GM18499 (cell line): ENCODE results near the gene IL5RA.

Experiments
- ATAC-seq: cut with Tn5 transposase; IDR thresholded peaks from one replicate; pipeline ENCODE4 v1.9.1; 2021; ENCODE audit warnings: moderate number of reproducible peaks; ENCODE audit not compliant: insufficient read depth, unreplicated experiment

The IL5RA gene

GRCh38 chr3:3109407-3110298 lies 521 bp downstream of the IL5RA start:
- ATAC-seq: peak; percentile 67

DNA sequence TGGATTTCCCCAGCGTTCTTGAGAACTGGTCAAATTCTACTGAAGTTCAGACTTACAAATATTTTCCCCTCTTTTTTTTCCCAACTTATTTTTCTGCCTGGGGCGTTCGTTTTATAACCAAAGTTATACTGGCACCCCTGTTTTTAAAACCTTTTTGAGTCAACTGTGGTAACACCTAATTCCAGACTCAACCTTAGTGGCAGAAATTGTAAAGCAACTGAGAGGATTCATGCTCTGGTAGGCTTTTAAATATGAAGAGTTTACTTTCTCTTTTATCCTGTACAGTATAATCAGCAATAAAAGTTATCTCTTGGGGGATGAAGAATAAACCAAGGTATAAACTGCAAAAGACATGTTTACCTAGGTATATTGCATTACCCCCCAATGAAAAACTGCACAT lies 2.3 kb downstream of the IL5RA start:
- ATAC-seq: no peak

GRCh38 chr3:3107181-3107580 lies 3.0 kb downstream of the IL5RA start:
- ATAC-seq: no peak

GRCh38 chr3:3105815-3106214 lies 4.4 kb downstream of the IL5RA start:
- no peak for ATAC-seq

DNA sequence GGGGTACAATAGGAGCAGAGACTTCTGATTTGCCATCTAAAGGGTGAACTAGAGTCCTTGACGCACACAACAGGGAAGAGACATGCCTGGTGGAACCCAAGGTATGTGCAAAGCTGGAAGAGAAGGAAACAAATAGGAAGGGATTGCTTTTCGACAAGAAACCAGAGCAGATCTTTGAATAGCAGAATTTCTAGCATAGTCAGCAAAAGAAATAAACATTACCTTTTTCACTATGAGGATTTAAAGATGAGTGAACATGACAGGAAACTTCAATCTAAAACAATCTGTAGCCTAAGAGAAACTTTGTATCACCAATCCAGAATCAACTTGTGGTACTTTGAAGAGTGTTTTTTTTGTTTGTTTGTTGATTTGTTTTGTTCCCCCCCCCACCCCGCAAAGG lies 4.9 kb downstream of the IL5RA start:
- no peak for ATAC-seq

DNA sequence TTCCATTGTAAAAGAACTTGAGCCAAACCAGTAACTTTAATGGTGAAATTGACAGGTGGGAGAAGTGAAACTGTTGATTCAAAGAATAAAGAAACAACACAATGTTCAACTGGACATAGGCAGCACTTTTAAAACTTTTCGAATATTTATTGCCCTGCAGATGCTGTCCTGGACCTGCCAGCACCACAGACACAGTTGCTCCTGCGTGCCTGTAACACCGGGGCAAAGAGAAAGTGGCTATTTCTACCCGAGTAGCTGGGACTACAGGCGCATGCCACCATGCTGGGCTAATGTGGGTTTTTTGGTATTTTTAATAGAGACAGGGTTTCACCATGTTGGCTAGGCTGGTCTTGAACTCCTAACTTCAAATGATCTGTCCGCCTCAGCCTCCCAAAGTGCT lies 7.4 kb downstream of the IL5RA start:
- no peak for ATAC-seq

GRCh38 chr3:3101660-3102458 lies 8.3 kb downstream of the IL5RA start:
- ATAC-seq: peak; percentile 50

GRCh38 chr3:3097958-3098357 lies 12.2 kb downstream of the IL5RA start:
- no peak for ATAC-seq

DNA sequence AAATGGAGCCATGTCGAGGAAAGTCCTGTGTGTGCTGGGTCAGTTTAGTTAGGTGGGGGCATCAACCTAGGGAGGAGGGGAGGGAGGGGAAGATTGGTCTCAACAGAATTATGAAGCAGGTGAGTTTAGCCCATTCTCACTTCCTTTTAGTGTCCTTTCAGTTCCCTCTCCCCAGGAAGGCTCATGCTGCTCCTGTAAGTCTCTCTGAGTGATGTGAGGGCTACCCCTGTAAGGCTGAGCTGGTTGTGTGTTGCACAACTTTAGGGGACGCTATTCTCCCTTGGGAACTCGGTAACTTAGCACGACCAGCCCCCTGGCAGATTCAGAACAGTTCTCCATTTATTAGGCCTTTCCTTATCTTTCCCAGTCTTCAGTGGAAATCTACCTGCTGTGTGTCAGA lies 21.2 kb downstream of the IL5RA start:
- ATAC-seq: peak; percentile 98

DNA sequence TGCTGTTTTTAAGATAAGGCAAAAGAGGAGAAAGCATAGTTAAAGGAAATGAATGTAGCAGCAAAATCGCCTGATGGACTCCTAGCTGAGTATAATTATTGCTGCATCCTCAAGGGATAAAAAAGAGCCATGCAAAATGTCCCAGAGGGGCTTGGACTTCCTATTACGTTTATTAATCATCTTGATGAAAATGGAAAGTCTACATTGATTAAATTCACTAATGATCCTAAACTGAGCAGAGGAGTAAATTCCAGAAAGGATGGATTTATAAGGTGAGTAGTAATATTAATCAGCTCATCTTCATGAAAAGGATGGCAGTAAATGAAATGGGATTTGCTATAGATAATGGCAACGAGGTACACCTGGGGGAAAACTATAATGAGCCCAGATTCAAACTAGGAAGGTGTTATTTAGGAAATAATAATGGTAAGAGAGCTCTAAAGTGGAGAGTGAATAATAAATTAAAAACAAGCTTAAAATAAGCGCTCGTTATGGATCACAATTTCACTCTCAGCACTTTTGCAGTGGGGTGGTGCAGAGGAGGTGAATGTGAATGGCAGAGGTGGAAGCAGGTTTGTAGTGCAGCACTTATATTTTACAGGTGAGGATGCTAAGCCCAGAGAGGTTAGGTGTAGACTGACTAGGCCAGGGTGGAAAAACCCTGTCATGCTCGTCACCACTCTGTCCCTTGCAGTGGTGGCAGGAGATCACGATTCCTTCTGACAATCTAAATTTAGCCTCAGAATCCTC lies 22.3 kb downstream of the IL5RA start:
- ATAC-seq: no peak

GRCh38 chr3:3087279-3087678 lies 22.9 kb downstream of the IL5RA start:
- no peak for ATAC-seq

GRCh38 chr3:3086239-3086638 lies 23.9 kb downstream of the IL5RA start:
- no peak for ATAC-seq

DNA sequence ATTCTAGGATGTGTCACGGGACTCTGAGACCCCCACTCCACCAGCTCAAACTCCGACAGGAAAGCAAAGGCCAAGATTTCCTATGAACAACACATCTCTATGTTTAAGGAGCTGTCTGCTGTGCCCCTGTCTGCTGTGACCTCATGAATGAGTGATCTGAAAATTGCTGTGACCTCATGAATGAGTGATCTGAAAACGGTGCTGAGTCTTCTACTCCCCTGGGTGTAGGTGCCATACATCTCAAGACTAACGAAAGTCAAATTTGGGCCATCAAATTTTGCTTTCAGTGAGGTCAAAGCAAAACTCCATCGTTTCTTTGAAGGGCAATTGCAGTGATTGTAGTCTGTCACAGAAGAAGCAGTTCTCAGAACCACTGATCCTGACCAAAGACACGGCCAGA lies 24.4 kb downstream of the IL5RA start:
- no peak for ATAC-seq

GRCh38 chr3:3084890-3085289 lies 25.3 kb downstream of the IL5RA start:
- ATAC-seq: no peak

- peak; percentile 65 for ATAC-seq
Measured at GRCh38 chr3:3082234-3082924, 27.8 kb downstream of the IL5RA start.

DNA sequence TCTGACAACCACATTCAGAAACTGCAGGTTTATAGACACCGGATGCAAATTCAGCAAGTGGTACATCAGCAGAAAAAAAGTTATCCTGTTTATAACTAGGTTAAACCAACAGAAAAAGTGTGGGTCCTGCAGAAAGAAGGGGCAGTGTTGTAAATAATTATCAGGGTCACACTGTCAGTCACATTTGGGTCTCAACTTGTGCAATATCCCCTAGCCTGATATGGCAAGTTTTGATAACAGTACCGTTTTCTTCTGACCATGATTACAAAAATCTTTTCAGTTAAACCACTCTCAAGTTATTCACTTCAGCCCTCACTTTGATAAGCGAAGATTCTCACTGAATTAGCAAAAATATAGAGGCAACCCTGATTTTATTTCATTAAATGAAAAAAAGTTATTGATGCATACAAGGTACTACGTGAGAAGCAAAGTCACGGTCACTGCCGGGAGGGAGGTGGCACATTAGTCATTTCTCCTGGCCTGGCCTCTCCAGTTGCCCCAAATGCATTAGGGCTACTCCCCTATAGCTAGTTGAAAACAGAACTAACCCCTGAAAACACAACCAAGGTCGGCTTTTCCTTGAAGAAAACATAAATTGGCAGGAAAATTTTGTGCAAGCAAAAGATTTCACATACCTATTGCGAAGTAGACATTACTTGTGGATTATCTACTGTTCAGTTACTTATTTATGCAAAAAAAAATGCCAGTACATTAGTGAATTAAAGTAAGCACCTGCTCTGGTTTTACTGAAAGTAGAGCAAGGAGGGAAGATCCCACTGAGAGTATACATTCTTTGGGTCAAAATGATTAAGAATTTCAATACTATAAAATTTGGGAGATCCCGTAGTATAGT lies 28.6 kb downstream of the IL5RA start:
- ATAC-seq: peak; percentile 24

DNA sequence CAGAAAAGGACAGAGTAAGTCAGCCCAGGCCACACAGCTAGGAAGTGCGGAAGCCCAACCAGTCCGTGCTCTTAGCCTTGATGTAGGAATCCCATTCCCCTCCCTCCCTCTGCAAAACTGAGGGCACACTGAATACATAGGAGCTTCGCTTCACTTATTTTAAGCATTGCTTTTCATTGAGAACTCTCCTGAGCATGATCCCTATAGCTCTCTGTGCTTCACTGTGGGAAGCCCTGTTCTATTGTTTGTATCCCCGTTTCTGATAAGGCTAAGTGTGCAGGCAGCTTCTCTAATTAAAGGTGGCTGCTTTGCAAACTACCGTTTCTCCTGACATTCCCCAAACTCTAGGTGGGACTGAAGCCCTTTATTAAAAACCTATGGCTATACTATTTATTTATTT lies 29.9 kb downstream of the IL5RA start:
- ATAC-seq: no peak

- ATAC-seq: peak; percentile 84
Measured at GRCh38 chr3:3074551-3075257, 35.5 kb downstream of the IL5RA start.

DNA sequence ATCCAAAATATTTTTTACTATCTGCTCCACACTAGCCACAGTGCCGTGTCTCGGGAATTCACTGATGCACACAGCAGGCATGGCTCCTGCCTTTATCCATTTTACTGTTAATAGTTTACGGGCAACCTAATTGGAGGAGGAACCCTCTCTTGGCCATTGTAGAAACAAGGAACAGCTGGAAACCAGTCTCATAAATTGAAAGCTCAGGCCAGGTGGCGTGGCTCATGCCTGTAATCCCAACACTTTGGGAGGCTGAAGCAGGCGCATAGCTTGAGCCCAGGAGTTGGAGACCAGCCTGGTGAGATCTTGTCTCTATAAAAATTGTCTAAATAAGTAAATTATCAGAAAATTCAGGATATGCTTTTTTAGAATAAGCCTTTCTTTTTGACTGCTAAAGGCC lies 39.0 kb downstream of the IL5RA start:
- ATAC-seq: no peak
